Ishikawa (cell line): Measurements from ENCODE around the gene FCHO1.

ENCODE experiments used
- CEBPB ChIP-seq: IDR thresholded peaks from 2 replicates; pipeline ENCODE4 v1.6.1; 2012
- EGR1 ChIP-seq: IDR thresholded peaks from 2 replicates; pipeline ENCODE4 v1.6.1; 2012
- EP300 ChIP-seq: IDR thresholded peaks from 2 replicates; pipeline ENCODE4 v1.6.1; 2012; ENCODE audit warnings: borderline replicate concordance
- YY1 ChIP-seq: IDR thresholded peaks from 2 replicates; pipeline ENCODE4 v1.6.1; 2012; ENCODE audit warnings: low read depth

- TF ChIP-seq EGR1 = no peak
- TF ChIP-seq CEBPB = no peak
- TF ChIP-seq EP300 = no peak
- no peak for TF ChIP-seq YY1
Measured at GRCh38 chr19:17734146-17734545, 17.1 kb upstream of the FCHO1 start.
